Astrocyte (in vitro differentiated cells and primary cell): ENCODE results near the gene VPS41. TPM values are rescaled to one million over a fixed set of nuclear protein-coding genes. Genes with fewer than 3 reads are reported as not detected.

Experiments used
- DNase-seq: peaks from one replicate; pipeline ENCODE4 v3.0.0-alpha.2; 2010; ENCODE audit warnings: low read depth
- FAIRE-seq: peaks from 2 replicates; lab custom pipeline; 2011; peaks lifted over from hg19 to GRCh38; lab: Jason Lieb, UNC
- H2AFZ ChIP-seq: 2 replicates; pipeline ENCODE4 v1.6.0; 2012; ENCODE audit warnings: low read depth, low read length, inconsistent platforms
- H3K27ac ChIP-seq: 2 replicates; pipeline ENCODE4 v1.5.1; 2011; ENCODE audit warnings: low read depth, low read length, inconsistent platforms
- H3K27me3 ChIP-seq: 2 replicates; pipeline ENCODE4 v1.6.0; 2011; ENCODE audit warnings: low read length, inconsistent platforms; ENCODE audit not compliant: insufficient read depth
- H3K36me3 ChIP-seq: 2 replicates; pipeline ENCODE4 v1.5.1; 2011; ENCODE audit warnings: low read length, inconsistent platforms; ENCODE audit not compliant: insufficient read depth
- H3K4me1 ChIP-seq: 2 replicates; pipeline ENCODE4 v1.5.1; 2011; ENCODE audit warnings: low read length, inconsistent platforms; ENCODE audit not compliant: insufficient read depth
- H3K4me2 ChIP-seq: 2 replicates; pipeline ENCODE4 v1.6.0; 2012; ENCODE audit warnings: low read length, inconsistent platforms
- H3K4me3 ChIP-seq: 2 replicates; pipeline ENCODE4 v1.5.1; 2011; ENCODE audit warnings: low read depth, mild to moderate bottlenecking, low read length, inconsistent platforms; ENCODE audit not compliant: insufficient read depth
- H3K79me2 ChIP-seq: 2 replicates; pipeline ENCODE4 v1.6.0; 2012; ENCODE audit warnings: mild to moderate bottlenecking, low read length, inconsistent platforms; ENCODE audit not compliant: insufficient read depth
- H3K9ac ChIP-seq: 2 replicates; pipeline ENCODE4 v1.6.0; 2012; ENCODE audit warnings: mild to moderate bottlenecking, low read length, inconsistent platforms
- H3K9me3 ChIP-seq: 2 replicates; pipeline ENCODE4 v1.5.1; 2012; ENCODE audit warnings: low read depth, mild to moderate bottlenecking, low read length, inconsistent platforms; ENCODE audit not compliant: insufficient read depth
- H4K20me1 ChIP-seq: 2 replicates; pipeline ENCODE4 v1.6.0; 2012; ENCODE audit warnings: low read length, inconsistent platforms; ENCODE audit not compliant: insufficient read depth
- H3K27ac Mint-ChIP-seq: one replicate; pipeline ENCODE4 v1.8.0; 2021; ENCODE audit warnings: mild to moderate bottlenecking, mixed read lengths; ENCODE audit not compliant: unreplicated experiment
- H3K27me3 Mint-ChIP-seq: one replicate; pipeline ENCODE4 v1.8.0; 2021; ENCODE audit warnings: low read depth, mixed read lengths; ENCODE audit not compliant: unreplicated experiment
- H3K36me3 Mint-ChIP-seq: one replicate; pipeline ENCODE4 v1.8.0; 2021; ENCODE audit warnings: low read depth, mixed read lengths; ENCODE audit not compliant: unreplicated experiment
- H3K4me1 Mint-ChIP-seq: one replicate; pipeline ENCODE4 v1.8.0; 2021; ENCODE audit warnings: low read depth, mixed read lengths; ENCODE audit not compliant: unreplicated experiment
- H3K4me3 Mint-ChIP-seq: one replicate; pipeline ENCODE4 v1.8.0; 2021; ENCODE audit warnings: mild to moderate bottlenecking, moderate library complexity, mixed read lengths; ENCODE audit not compliant: unreplicated experiment
- H3K9me3 Mint-ChIP-seq: one replicate; pipeline ENCODE4 v1.8.0; 2021; ENCODE audit warnings: mild to moderate bottlenecking, mixed read lengths; ENCODE audit not compliant: unreplicated experiment
- EZH2 ChIP-seq: IDR thresholded peaks from 2 replicates; pipeline ENCODE4 v1.6.1; 2012; ENCODE audit warnings: mild to moderate bottlenecking, low read length, inconsistent platforms; ENCODE audit not compliant: insufficient read depth
- total RNA-seq: library from RNA; stranded (reverse); gene quantifications from 2 replicates; pipeline ENCODE4 v1.2.1, GENCODE V29; 2021
- TF ChIP-seq, protein P1 (sequence below): IDR thresholded peaks from 2 replicates; pipeline ENCODE4 v1.5.1; 2011; ENCODE audit warnings: low read depth, mild to moderate bottlenecking, inconsistent platforms, low read length, moderate library complexity; ENCODE audit not compliant: insufficient read depth

VPS41 gene
- total RNA-seq, 1 donor from 2014 or later = 93.6 TPM

GRCh38 chr7:38731215-38731614 is 177.8 kb downstream of the VPS41 start:
- Histone ChIP-seq H3K79me2 (no peaks in the 10 kb centered on the region), H3K9me3 (no peaks in the 10 kb centered on the region), H3K4me3 (no peak overlapping the region), H4K20me1 (no peaks in the 10 kb centered on the region), H3K4me2 (no peak overlapping the region), H3K27ac (no peak overlapping the region), H3K36me3 (peaks cover 4% of the 10 kb centered on the region), H3K9ac (no peak overlapping the region), H2AFZ (no peak overlapping the region), H3K27me3 (no peaks in the 10 kb centered on the region), H3K4me1 (no peaks in the 10 kb centered on the region)
- H3K27ac Mint-ChIP-seq = peak overlapping the region; percentile 67
- no peak overlapping the region for H3K4me3 Mint-ChIP-seq
- H3K4me1 Mint-ChIP-seq = peaks cover 18% of the 10 kb centered on the region
- FAIRE-seq = no peak
- H3K9me3 Mint-ChIP-seq = no peaks in the 10 kb centered on the region
- DNase-seq = peak; percentile 31
- H3K27me3 Mint-ChIP-seq = no peaks in the 10 kb centered on the region
- TF ChIP-seq, protein P1, sequence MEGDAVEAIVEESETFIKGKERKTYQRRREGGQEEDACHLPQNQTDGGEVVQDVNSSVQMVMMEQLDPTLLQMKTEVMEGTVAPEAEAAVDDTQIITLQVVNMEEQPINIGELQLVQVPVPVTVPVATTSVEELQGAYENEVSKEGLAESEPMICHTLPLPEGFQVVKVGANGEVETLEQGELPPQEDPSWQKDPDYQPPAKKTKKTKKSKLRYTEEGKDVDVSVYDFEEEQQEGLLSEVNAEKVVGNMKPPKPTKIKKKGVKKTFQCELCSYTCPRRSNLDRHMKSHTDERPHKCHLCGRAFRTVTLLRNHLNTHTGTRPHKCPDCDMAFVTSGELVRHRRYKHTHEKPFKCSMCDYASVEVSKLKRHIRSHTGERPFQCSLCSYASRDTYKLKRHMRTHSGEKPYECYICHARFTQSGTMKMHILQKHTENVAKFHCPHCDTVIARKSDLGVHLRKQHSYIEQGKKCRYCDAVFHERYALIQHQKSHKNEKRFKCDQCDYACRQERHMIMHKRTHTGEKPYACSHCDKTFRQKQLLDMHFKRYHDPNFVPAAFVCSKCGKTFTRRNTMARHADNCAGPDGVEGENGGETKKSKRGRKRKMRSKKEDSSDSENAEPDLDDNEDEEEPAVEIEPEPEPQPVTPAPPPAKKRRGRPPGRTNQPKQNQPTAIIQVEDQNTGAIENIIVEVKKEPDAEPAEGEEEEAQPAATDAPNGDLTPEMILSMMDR = no peak
- no peak for TF ChIP-seq EZH2
- peaks cover 8% of the 10 kb centered on the region for H3K36me3 Mint-ChIP-seq

DNA sequence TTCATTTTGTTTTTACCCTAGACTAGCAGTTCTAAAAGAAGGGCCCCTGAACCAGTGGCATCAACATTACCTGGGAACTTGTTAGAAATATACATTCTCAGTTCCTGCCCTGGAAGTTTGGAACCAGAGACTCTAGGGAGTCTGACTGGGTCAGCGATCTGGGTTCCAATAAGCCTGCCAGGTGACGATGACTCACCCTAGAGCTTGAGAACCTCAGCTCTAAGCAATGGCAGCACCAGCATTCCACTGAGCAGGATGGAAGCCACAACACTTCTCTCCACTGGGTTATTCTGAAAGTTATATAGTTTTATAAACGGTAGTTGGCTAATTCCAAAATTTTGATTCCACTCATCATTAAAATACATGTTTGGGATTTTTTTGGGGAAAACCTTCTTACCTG is 180.8 kb downstream of the VPS41 start:
- H3K4me3 Mint-ChIP-seq = no peak overlapping the region
- Histone ChIP-seq H3K4me1 (no peaks in the 10 kb centered on the region), H3K4me3 (no peak overlapping the region), H3K79me2 (no peaks in the 10 kb centered on the region), H4K20me1 (no peaks in the 10 kb centered on the region), H3K4me2 (no peak overlapping the region), H3K27ac (no peak overlapping the region), H3K36me3 (peaks cover 13% of the 10 kb centered on the region), H3K9ac (no peak overlapping the region), H3K27me3 (no peaks in the 10 kb centered on the region), H2AFZ (no peak overlapping the region), H3K9me3 (no peaks in the 10 kb centered on the region)
- no peak for FAIRE-seq
- peak; percentile 55 for DNase-seq
- peaks cover 16% of the 10 kb centered on the region for H3K36me3 Mint-ChIP-seq
- TF ChIP-seq EZH2 = no peak
- TF ChIP-seq, protein P1 = no peak
- no peaks in the 10 kb centered on the region for H3K27me3 Mint-ChIP-seq
- H3K27ac Mint-ChIP-seq = peak overlapping the region; percentile 12
- H3K4me1 Mint-ChIP-seq = peaks cover 18% of the 10 kb centered on the region
- H3K9me3 Mint-ChIP-seq = no peaks in the 10 kb centered on the region

- H3K27ac Mint-ChIP-seq = no peak overlapping the region
- H3K9me3 ChIP-seq = no peaks in the 10 kb centered on the region
- no peak overlapping the region for H3K4me2 ChIP-seq
- no peak overlapping the region for H3K4me3 Mint-ChIP-seq
- H3K9me3 Mint-ChIP-seq = no peaks in the 10 kb centered on the region
- H3K4me1 Mint-ChIP-seq = peaks cover 18% of the 10 kb centered on the region
- H3K9ac ChIP-seq = no peak overlapping the region
- no peak overlapping the region for H2AFZ ChIP-seq
- no peak for TF ChIP-seq EZH2
- TF ChIP-seq, protein P1 = no peak
- FAIRE-seq = no peak
- H3K4me1 ChIP-seq = no peaks in the 10 kb centered on the region
- no peaks in the 10 kb centered on the region for H3K27me3 Mint-ChIP-seq
- no peak overlapping the region for H3K27ac ChIP-seq
- DNase-seq = peak; percentile 6
- no peaks in the 10 kb centered on the region for H4K20me1 ChIP-seq
- H3K4me3 ChIP-seq = no peak overlapping the region
- no peaks in the 10 kb centered on the region for H3K27me3 ChIP-seq
- H3K36me3 Mint-ChIP-seq = peaks cover 16% of the 10 kb centered on the region
- peaks cover 13% of the 10 kb centered on the region for H3K36me3 ChIP-seq
- no peaks in the 10 kb centered on the region for H3K79me2 ChIP-seq
Observed at GRCh38 chr7:38727184-38727940, 181.6 kb downstream of the VPS41 start.
